ENCODE data around the gene SLC9A7.

DNA sequence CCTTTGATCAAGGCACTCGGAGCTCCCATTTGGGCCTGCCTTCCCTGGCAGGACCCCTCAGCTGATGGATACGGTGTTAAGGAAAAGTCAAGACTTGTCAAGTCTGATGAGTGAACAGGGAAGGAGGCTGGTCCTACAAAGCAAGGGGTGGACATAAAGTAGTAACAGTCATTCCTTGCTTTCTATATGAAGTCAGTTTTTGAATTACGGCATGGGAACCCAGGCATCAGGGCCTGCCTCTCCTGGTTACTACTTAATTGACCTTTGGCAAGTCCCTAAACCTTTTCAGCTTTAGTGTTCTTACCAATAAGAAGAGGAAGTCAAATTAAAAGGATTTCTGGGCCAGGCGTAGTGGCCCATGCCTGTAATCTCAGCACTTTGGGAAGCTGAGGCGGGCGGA is 178.3 kb downstream of the SLC9A7 start:
- TF ChIP-seq, protein P1, sequence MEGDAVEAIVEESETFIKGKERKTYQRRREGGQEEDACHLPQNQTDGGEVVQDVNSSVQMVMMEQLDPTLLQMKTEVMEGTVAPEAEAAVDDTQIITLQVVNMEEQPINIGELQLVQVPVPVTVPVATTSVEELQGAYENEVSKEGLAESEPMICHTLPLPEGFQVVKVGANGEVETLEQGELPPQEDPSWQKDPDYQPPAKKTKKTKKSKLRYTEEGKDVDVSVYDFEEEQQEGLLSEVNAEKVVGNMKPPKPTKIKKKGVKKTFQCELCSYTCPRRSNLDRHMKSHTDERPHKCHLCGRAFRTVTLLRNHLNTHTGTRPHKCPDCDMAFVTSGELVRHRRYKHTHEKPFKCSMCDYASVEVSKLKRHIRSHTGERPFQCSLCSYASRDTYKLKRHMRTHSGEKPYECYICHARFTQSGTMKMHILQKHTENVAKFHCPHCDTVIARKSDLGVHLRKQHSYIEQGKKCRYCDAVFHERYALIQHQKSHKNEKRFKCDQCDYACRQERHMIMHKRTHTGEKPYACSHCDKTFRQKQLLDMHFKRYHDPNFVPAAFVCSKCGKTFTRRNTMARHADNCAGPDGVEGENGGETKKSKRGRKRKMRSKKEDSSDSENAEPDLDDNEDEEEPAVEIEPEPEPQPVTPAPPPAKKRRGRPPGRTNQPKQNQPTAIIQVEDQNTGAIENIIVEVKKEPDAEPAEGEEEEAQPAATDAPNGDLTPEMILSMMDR (IDR thresholded peaks at IDR 0.05): no peak
- no peak for TF ChIP-seq POLR2A (IDR thresholded peaks at IDR 0.05)
